Measurements from ENCODE around the gene C10orf90.

GRCh38 chr10:126434235-126434634 is 236.3 kb downstream of the C10orf90 start:
- TF ChIP-seq CSRNP3 (CRISPR knock-in tag; IDR thresholded peaks at IDR 0.05), result no peak
- no peak for TF ChIP-seq ZNF70 (CRISPR knock-in tag; IDR thresholded peaks at IDR 0.05)
- no peak for TF ChIP-seq PPARA (CRISPR knock-in tag; IDR thresholded peaks at IDR 0.05; ENCODE audit: borderline replicate concordance)
- no peak for TF ChIP-seq PATZ1 (CRISPR knock-in tag; IDR thresholded peaks at IDR 0.05; ENCODE audit: borderline replicate concordance)
- no peak for TF ChIP-seq ZFP3 (CRISPR knock-in tag; IDR thresholded peaks at IDR 0.05)
- TF ChIP-seq TSHZ2 (CRISPR knock-in tag; IDR thresholded peaks at IDR 0.05), result no peak
- no peak for TF ChIP-seq CREB5 (CRISPR knock-in tag; IDR thresholded peaks at IDR 0.05; ENCODE audit: low read depth)
- no peak for TF ChIP-seq ISL1 (CRISPR knock-in tag; IDR thresholded peaks at IDR 0.05)
- no peak for TF ChIP-seq GLIS3 (CRISPR knock-in tag; IDR thresholded peaks at IDR 0.05)
- TF ChIP-seq OSR1 (CRISPR knock-in tag; IDR thresholded peaks at IDR 0.05), result no peak
- TF ChIP-seq BACH2 (CRISPR knock-in tag; IDR thresholded peaks at IDR 0.05; ENCODE audit: borderline replicate concordance), result no peak
- TF ChIP-seq ZC3H10 (CRISPR knock-in tag; IDR thresholded peaks at IDR 0.05), result no peak
